IPS DF 4.7 (cell line): Measurements from ENCODE around the gene SMAD7.

Experiments used
- DNase-seq: peaks from one replicate; pipeline ENCODE4 v3.0.0-alpha.2; 2013; ENCODE audit warnings: low spot score; ENCODE audit errors: extremely low read depth

SMAD7 gene

DNA sequence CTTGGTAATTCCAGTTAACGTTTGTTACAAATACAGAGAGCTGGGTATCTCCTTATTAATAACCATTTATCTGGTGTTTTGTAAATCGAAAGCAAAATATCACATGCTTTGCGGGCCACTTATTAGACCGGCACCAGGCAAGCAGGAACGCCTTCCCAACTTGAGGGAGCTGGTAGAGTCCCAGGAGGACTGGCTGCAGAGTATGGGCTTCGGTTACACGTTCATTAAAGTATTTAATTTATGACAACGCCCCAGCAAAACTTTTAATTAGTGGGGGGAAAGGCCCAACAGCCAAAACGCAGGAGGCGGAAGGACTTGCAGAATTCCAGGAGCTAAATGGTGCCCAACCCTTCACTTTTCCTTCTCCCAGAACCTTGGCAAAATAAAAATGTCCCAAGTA, 3.7 kb downstream of the SMAD7 start:
- no peak for DNase-seq

DNA sequence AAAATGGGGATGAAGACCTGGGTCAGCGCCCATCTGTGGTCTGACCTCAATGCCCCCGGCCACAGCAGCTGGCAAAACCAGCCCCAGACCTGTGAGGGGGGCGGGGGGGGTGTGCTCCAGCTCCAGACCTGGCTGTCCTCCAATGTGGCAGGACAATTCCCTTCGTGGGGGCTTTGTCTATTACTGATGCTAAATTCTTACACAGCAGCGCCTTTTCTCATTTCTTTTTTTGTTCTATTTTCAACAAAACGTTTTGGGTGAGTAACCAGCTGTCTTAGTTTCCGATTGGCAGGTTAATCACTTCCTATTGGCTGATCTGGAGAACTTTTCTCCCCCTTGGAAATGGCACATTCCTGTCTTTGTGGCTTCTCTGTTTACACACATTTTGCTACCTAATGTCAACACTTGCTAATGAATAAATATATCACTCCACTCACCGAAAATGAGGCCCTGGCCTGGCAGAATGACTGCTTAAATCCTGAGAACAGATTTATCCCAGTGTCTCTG, 4.4 kb downstream of the SMAD7 start:
- DNase-seq = no peak

DNA sequence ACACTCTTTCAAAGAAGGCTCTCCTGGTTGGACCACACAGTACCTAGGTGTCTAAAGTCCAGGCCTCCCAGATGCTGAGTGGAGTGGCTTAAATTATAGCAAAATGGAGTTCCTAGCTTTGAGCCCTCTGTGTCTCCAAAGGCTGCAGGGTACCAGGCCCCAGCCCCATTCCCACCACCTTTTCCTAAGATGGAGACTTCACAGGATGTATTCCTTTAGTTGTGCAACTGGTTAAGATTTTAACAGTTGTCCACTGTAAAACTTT, 4.9 kb downstream of the SMAD7 start:
- no peak for DNase-seq

DNA sequence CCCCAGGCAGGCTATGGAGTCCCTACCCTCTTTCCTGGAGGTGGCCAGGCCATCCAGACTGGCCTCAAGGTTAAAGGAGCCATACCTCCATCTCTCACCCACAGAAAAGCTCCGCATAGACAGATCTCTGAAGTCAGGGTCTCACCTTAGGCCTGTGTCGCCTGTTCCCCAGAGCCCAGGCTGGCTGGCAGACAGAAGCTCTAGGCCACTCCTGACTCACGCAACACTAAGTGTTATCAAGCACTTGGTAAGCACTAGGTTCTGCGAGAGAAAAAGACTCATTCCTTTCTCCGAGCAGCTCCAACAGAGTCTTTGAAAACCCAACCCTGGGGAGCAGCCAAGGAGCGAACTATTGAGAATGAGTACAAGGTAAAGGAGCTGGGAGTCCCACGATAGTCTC, 6.1 kb downstream of the SMAD7 start:
- no peak for DNase-seq

DNA sequence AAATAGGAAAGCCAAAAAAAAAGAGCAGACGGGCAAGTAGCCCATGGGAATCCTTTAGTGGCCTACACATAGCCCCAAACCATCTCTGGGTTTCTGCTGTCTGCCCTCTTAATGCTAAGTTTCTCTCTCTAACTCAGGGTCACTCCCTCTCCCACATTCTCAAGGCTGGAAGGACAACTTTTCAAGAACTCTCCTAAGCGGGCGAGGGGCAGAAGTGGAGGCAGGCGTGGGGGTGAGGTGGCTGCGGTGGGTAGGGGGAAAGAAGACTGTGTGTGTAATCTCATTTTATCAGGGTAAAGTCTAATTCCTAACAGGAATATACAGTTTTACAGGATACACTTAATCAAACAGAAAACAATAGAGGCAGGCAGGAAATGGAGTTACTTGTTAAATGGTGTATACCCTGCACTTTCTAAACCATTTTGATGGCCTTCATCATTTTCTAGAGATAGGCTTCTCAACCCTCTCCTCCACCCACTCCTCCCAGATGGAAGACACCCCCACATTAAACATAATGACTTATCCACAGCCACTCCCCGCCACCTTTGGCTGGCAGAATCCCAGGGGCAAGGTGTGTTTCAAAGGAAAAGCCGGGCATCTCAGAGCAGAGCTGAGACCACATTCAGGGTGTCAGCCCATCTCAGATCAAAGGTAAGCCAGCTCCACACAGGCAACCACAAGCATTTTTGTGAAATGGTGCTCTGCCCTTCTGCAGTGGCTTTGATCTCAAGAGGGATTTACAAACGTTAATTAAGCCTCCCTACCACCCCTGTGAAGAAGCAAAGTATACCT, 6.8 kb downstream of the SMAD7 start:
- DNase-seq = no peak

GRCh38 chr18:48943333-48943732, 7.4 kb downstream of the SMAD7 start:
- DNase-seq = no peak

- DNase-seq = no peak
Measured at GRCh38 chr18:48942554-48943261, 8.1 kb downstream of the SMAD7 start.

- DNase-seq = no peak
Measured at GRCh38 chr18:48942086-48942485, 8.7 kb downstream of the SMAD7 start.

- no peak for DNase-seq
Measured at GRCh38 chr18:48941672-48942071, 9.1 kb downstream of the SMAD7 start.

GRCh38 chr18:48940854-48941611, 9.7 kb downstream of the SMAD7 start:
- DNase-seq = no peak

GRCh38 chr18:48939205-48940097, 11.3 kb downstream of the SMAD7 start:
- no peak for DNase-seq

GRCh38 chr18:48938827-48939204, 11.9 kb downstream of the SMAD7 start:
- no peak for DNase-seq

GRCh38 chr18:48937869-48938750, 12.7 kb downstream of the SMAD7 start:
- no peak for DNase-seq

DNA sequence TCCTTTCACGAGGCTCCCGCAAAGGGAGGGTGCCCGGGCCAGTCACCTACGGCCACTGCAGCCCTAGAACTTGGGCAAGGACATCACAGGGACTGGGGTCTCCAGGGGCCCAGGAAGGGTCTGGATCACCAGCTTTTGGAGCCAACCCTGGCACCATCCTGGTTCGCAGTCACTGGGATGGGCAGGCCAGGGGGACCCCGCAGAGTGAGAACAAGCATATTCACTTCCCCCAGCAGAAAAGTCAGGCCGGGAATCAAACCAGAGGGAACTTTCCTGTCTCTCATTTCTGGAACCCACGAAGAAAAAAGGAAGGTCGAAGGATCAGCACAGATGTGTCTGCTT, 15.4 kb downstream of the SMAD7 start:
- DNase-seq = no peak

- no peak for DNase-seq
Measured at GRCh38 chr18:48934723-48935432, 15.9 kb downstream of the SMAD7 start.

GRCh38 chr18:48934415-48934722, 16.4 kb downstream of the SMAD7 start:
- no peak for DNase-seq

- DNase-seq = no peak
Measured at GRCh38 chr18:48933578-48934414, 17.0 kb downstream of the SMAD7 start.

DNA sequence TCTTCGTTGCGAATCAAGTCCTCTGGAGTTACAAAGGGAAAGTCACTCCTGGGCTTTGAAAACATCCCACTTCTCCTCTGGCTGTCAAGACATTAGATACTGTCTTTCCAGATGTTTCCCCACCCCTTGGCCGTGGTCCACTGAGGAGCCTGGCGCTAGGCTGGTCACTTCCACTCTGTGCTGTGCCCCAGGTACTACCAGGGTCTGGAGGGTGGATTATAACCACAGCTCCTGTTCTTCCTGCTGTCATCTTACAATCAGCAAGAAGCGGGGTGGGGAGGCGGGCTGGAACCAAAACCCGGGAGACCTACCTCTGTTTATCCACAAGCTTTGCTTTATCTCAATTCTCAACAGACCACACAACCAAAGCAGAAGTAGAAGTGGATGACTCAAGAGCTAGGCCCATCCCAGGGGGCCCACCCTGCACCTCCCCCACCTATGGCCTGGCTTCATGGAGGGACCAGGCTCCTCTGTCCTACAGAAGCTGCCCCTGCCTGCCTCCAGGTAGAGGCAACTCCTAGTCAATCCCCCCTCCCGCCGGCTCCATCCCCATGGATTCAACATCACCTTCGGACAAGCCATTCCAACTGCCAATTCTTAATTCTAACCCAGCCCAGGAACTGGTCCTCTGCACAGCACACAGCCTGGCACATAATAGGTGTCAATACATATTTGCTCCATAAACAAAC, 17.8 kb downstream of the SMAD7 start:
- no peak for DNase-seq

GRCh38 chr18:48932462-48932818, 18.3 kb downstream of the SMAD7 start:
- DNase-seq = no peak
